AG04450 (cell line): ENCODE data around the gene ATF6. TPM values are rescaled to one million over a fixed set of nuclear protein-coding genes. Genes with fewer than 3 reads are reported as not detected.

Experiments
- CTCF ChIA-PET: fragments of 300-600, 350-600 bp; formaldehyde crosslinking; extraction: SDS; loops from one replicate; lab custom pipeline; 2022; ENCODE audit warnings: antibody characterized with exemption, inconsistent platforms; lab: Charles Lee
- POLR2A ChIA-PET: fragments of 350-600 bp; formaldehyde crosslinking; extraction: SDS; loops from one replicate; lab custom pipeline; 2021; ENCODE audit warnings: antibody characterized with exemption, inconsistent platforms; lab: Yijun Ruan, JAX
- DNase-seq: peaks from one replicate; pipeline ENCODE4 v3.0.0-alpha.2; 2011; ENCODE audit warnings: low read depth, low spot score
- H3K27ac ChIP-seq: one replicate; pipeline ENCODE4 v1.5.1; 2012; ENCODE audit warnings: low read depth, low read length, control low read depth
- H3K27me3 ChIP-seq: one replicate; pipeline ENCODE4 v1.6.0; 2012; ENCODE audit warnings: low read length; ENCODE audit not compliant: control insufficient read depth, insufficient read depth
- H3K4me3 ChIP-seq: 2 replicates; pipeline ENCODE4 v1.5.1; 2011; ENCODE audit warnings: mild to moderate bottlenecking, low read depth, low read length, control low read depth
- H3K9me3 ChIP-seq: 2 replicates; pipeline ENCODE4 v1.5.1; 2012; ENCODE audit warnings: low read length; ENCODE audit not compliant: control insufficient read depth, insufficient read depth
- polyA plus RNA-seq: library from polyadenylated mRNA; depleted of rRNA; stranded (reverse); fragments of >200 nt; gene quantifications from 2 replicates; pipeline ENCODE4 v1.2.3, GENCODE V29; 2011
- TF ChIP-seq, protein P1 (sequence below): IDR thresholded peaks from 2 replicates; pipeline ENCODE4 v1.5.1; 2011; ENCODE audit warnings: low read depth, low read length, control low read depth, inconsistent platforms

Gene ATF6
- polyA plus RNA-seq, 1 experiment: 33.6 TPM

DNA sequence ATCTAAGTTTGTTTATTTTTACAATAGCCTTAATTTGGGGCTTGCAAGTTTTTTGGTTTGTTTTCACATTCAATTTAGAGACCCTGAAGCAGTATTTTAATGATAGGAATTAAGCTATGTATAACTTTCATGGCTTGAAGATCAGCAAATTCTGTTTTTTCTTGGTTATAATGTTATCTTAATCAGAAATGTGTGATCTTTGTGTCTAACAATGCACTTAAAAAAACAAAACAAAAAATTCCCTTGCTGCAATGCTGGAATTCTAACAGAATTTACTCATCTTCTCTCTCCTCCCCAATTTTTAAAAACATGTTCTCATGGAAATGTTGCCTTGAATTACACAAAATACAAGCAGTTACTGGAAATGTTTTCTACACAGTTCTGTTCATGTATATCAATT, 144.5 kb downstream of the ATF6 start:
- Histone ChIP-seq H3K27me3 (no peaks in the 10 kb centered on the region), H3K9me3 (no peaks in the 10 kb centered on the region), H3K27ac (no peak overlapping the region), H3K4me3 (no peak overlapping the region)
- ChIA-PET POLR2A (no interaction called here), CTCF (interaction anchor here (1.1 to 1.2 kb wide), 2 partner anchors 47 to 184 kb away, joined by 3 to 5 read pairs; no protein-coding TSS in a partner anchor)
- no peak for DNase-seq
- TF ChIP-seq, protein P1, sequence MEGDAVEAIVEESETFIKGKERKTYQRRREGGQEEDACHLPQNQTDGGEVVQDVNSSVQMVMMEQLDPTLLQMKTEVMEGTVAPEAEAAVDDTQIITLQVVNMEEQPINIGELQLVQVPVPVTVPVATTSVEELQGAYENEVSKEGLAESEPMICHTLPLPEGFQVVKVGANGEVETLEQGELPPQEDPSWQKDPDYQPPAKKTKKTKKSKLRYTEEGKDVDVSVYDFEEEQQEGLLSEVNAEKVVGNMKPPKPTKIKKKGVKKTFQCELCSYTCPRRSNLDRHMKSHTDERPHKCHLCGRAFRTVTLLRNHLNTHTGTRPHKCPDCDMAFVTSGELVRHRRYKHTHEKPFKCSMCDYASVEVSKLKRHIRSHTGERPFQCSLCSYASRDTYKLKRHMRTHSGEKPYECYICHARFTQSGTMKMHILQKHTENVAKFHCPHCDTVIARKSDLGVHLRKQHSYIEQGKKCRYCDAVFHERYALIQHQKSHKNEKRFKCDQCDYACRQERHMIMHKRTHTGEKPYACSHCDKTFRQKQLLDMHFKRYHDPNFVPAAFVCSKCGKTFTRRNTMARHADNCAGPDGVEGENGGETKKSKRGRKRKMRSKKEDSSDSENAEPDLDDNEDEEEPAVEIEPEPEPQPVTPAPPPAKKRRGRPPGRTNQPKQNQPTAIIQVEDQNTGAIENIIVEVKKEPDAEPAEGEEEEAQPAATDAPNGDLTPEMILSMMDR: no peak

DNA sequence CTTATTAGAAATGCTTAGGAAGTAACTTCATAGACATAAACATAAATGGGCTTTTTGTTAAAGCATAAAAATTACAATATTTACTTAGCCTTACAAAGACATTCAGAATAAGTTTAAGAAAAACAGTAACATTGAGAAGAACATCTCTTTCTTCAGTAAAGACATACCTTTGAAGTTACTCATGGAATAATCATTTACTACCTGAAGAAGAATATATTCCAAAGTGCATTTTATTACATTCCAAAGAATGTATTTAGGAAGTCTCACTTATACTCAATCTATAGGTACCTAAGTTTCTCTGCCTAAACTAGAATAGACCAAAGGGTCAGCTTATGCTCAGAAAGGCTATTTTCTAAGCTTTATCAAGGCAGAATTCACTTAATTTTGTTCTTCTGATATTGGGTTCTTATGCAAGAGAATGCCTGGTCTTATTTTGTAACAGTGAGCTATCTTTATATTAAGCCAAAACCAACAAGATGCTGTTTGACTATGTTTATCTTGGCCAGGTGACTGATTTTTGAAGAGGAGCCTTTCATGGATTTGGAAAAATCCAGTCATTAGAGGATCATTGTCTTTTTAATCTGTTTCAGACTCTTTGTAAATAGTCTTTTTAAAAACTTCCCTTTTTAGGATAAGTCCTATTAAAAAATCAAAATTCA, 147.5 kb downstream of the ATF6 start:
- DNase-seq: no peak
- Histone ChIP-seq H3K4me3 (no peak overlapping the region), H3K27ac (no peak overlapping the region), H3K27me3 (no peaks in the 10 kb centered on the region), H3K9me3 (no peaks in the 10 kb centered on the region)
- CTCF ChIA-PET: interaction anchor here (1.0 to 3.8 kb wide), 3 partner anchors 120 to 143 kb away, joined by 3 to 12 read pairs (median 5); no protein-coding TSS in a partner anchor
- TF ChIP-seq, protein P1: no peak
- POLR2A ChIA-PET: no interaction called here

DNA sequence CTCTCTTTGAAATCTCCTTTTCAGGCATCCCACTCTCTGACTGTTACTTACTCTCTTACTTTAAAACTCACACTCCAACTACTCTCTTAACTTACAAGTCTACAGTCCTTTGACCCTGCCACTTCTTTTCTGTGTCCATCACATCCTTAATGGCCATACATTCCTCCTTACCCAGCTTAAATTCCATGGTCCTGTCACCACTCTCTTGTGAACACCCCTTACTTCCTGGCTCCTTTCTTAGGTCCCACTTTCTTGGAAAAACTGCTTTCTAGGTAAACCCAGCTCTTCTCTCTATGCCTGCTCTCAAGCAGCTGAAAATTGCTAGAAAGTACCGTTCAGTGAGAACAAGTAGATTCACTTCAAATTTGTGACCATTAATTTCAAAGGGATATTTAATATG, 148.5 kb downstream of the ATF6 start:
- POLR2A ChIA-PET: no interaction called here
- H3K27ac ChIP-seq: no peak overlapping the region
- CTCF ChIA-PET: interaction anchor here (1.2 to 3.8 kb wide), 2 partner anchors 10 to 121 kb away, joined by 3 to 12 read pairs; no protein-coding TSS in a partner anchor

GRCh38 chr1:161915051-161915503, 149.0 kb downstream of the ATF6 start:
- CTCF ChIA-PET: interaction anchor here (1.2 to 3.8 kb wide), 2 partner anchors 10 to 122 kb away, joined by 3 to 12 read pairs; no protein-coding TSS in a partner anchor
- TF ChIP-seq, protein P1: no peak
- DNase-seq: no peak
- H3K27ac ChIP-seq: no peak overlapping the region
- H3K4me3 ChIP-seq: no peak overlapping the region
- no peaks in the 10 kb centered on the region for H3K27me3 ChIP-seq
- no peaks in the 10 kb centered on the region for H3K9me3 ChIP-seq
- POLR2A ChIA-PET: no interaction called here

More for the DNA sequence above, 148.5 kb downstream of the ATF6 start:
- Histone ChIP-seq H3K4me3 (no peak overlapping the region), H3K27me3 (no peaks in the 10 kb centered on the region), H3K9me3 (no peaks in the 10 kb centered on the region)
- no peak for DNase-seq
- TF ChIP-seq, protein P1: no peak

DNA sequence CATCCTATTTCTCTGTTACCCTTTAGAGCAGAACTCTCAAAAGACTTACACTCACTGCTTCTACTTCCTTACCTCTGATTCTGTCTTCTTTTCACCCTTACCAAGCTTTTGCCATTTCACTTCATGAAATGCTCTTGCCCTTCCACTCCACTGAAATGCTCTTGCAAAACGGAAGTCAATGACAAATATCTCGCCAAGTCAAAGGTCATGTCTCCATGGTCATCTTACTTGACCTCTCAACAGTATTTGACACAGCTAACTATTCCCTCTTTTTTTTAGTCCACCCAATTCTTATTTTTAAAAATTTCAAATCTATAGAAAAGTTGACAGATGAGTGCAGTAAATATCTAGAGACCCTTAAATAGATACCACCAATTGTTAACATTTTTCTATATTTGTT, 149.9 kb downstream of the ATF6 start:
- Histone ChIP-seq H3K27ac (no peak overlapping the region), H3K9me3 (no peaks in the 10 kb centered on the region), H3K27me3 (no peaks in the 10 kb centered on the region), H3K4me3 (no peak overlapping the region)
- ChIA-PET POLR2A (no interaction called here), CTCF (interaction anchor here (3.8 kb wide), 1 partner anchor 123 kb away, joined by 12 read pairs; no protein-coding TSS in a partner anchor)
- no peak for DNase-seq
- TF ChIP-seq, protein P1: no peak
